Endodermal cell (in vitro differentiated cells): ENCODE measurements around the gene NFKB1. TPM values are rescaled to one million over a fixed set of nuclear protein-coding genes. Genes with fewer than 3 reads are reported as not detected.

Source experiments
- DNase-seq: peaks from one replicate; pipeline ENCODE4 v3.0.0-alpha.2; 2017
- H3K27ac ChIP-seq: 2 replicates; pipeline ENCODE4 v1.5.1; 2013; ENCODE audit warnings: mild to moderate bottlenecking, low read depth, low read length, moderate library complexity
- H3K27me3 ChIP-seq: 2 replicates; pipeline ENCODE4 v1.6.1; 2013; ENCODE audit warnings: mild to moderate bottlenecking, low read length, moderate library complexity; ENCODE audit not compliant: insufficient read depth, control insufficient read depth, poor library complexity, severe bottlenecking
- H3K36me3 ChIP-seq: 2 replicates; pipeline ENCODE4 v1.7.0; 2013; ENCODE audit warnings: mild to moderate bottlenecking, low read length, moderate library complexity; ENCODE audit not compliant: control insufficient read depth, insufficient read depth
- H3K4me1 ChIP-seq: one replicate; pipeline ENCODE4 v1.7.0; 2013; ENCODE audit warnings: low read length; ENCODE audit not compliant: control insufficient read depth, insufficient read depth
- H3K4me3 ChIP-seq: 2 replicates; pipeline ENCODE4 v1.5.1; 2013; ENCODE audit warnings: mild to moderate bottlenecking, low read length, moderate library complexity
- H3K9ac ChIP-seq: 2 replicates; pipeline ENCODE4 v1.6.1; 2013; ENCODE audit warnings: mild to moderate bottlenecking, low read length, moderate library complexity; ENCODE audit not compliant: poor library complexity, severe bottlenecking; ENCODE audit errors: extremely low read depth
- H3K9me3 ChIP-seq: 2 replicates; pipeline ENCODE4 v1.6.1; 2013; ENCODE audit warnings: mild to moderate bottlenecking, low read length, moderate library complexity; ENCODE audit not compliant: control insufficient read depth
- H3K27ac Mint-ChIP-seq: 2 replicates; pipeline ENCODE4 v1.8.0; 2020; ENCODE audit warnings: mixed read lengths
- H3K27me3 Mint-ChIP-seq: 2 replicates; pipeline ENCODE4 v1.8.0; 2021; ENCODE audit warnings: mild to moderate bottlenecking, mixed read lengths; ENCODE audit not compliant: insufficient read depth
- H3K36me3 Mint-ChIP-seq: 2 replicates; pipeline ENCODE4 v1.8.0; 2020; ENCODE audit warnings: low read depth, mixed read lengths
- H3K4me1 Mint-ChIP-seq: 2 replicates; pipeline ENCODE4 v1.8.0; 2020; ENCODE audit warnings: mixed read lengths
- H3K4me3 Mint-ChIP-seq: 2 replicates; pipeline ENCODE4 v1.8.0; 2020; ENCODE audit warnings: mild to moderate bottlenecking, moderate library complexity, mixed read lengths
- H3K9me3 Mint-ChIP-seq: 2 replicates; pipeline ENCODE4 v1.8.0; 2020; ENCODE audit warnings: mild to moderate bottlenecking, mixed read lengths
- WGBS, 2 experiments: methylation state at CpG; one replicate each; pipeline versions ENCODE4 v1.1.5 to v1.1.7; 2013; ENCODE audit warnings: missing lambda C conversion rate in 2 of 2, mixed read lengths in 1 of 2; ENCODE audit not compliant: insufficient coverage in 1 of 2, insufficient read length in 1 of 2; 5-methylcytosine and 5-hydroxymethylcytosine counted together
- total RNA-seq, 2 donors: library from RNA; stranded (reverse); fragmentation: NEBNext Ultra II Directional in 1 of 2; extraction: Animal tissue kit (Norgen Biotek cat#: 25700) in 1 of 2; gene quantifications; 2 replicates in 1 of 2; 3 replicates in 1 of 2; pipeline ENCODE4 v1.2.1, GENCODE V29; 2021
- TF ChIP-seq, protein P1 (sequence below): fragments of 200-600 bp; sonication (generic); conservative IDR thresholded peaks from 2 replicates; pipeline ENCODE4 v1.5.0; 2021; ENCODE audit warnings: antibody characterized with exemption, mild to moderate bottlenecking

The NFKB1 gene
- total RNA-seq, 2 donors from 2014 or later, result 4.4 to 5.6 TPM

DNA sequence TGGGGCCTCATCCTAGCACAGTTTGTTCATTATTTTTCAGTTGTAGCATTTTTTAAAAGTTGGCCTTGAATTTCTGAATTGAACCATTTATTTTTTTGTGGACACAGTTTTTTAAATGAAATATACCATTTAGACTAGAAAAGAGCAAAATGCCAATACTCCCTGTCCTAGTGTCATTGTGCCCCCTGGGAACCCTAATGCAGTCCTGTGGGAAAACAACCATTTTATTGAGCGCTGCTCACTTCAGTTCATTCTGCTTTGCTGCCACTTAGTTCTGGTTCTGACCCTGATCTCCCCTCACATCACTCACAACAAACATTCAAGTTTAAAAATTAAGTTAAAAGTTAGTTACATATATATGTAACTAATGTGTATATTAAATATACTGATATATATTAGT lies 5.4 kb downstream of the NFKB1 start:
- peaks cover 6% of the 10 kb centered on the region for H3K27me3 Mint-ChIP-seq
- Histone ChIP-seq H3K27me3 (no peaks in the 10 kb centered on the region), H3K36me3 (no peaks in the 10 kb centered on the region), H3K4me1 (no peaks in the 10 kb centered on the region), H3K9me3 (no peaks in the 10 kb centered on the region), H3K4me3 (no peak overlapping the region), H3K9ac (no peak overlapping the region), H3K27ac (no peak overlapping the region)
- no peaks in the 10 kb centered on the region for H3K36me3 Mint-ChIP-seq
- H3K4me1 Mint-ChIP-seq, result peaks cover 3% of the 10 kb centered on the region
- TF ChIP-seq, protein P1, sequence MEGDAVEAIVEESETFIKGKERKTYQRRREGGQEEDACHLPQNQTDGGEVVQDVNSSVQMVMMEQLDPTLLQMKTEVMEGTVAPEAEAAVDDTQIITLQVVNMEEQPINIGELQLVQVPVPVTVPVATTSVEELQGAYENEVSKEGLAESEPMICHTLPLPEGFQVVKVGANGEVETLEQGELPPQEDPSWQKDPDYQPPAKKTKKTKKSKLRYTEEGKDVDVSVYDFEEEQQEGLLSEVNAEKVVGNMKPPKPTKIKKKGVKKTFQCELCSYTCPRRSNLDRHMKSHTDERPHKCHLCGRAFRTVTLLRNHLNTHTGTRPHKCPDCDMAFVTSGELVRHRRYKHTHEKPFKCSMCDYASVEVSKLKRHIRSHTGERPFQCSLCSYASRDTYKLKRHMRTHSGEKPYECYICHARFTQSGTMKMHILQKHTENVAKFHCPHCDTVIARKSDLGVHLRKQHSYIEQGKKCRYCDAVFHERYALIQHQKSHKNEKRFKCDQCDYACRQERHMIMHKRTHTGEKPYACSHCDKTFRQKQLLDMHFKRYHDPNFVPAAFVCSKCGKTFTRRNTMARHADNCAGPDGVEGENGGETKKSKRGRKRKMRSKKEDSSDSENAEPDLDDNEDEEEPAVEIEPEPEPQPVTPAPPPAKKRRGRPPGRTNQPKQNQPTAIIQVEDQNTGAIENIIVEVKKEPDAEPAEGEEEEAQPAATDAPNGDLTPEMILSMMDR, result no peak
- no peak overlapping the region for H3K27ac Mint-ChIP-seq
- no peak overlapping the region for H3K4me3 Mint-ChIP-seq
- no peaks in the 10 kb centered on the region for H3K9me3 Mint-ChIP-seq
- no peak for DNase-seq
- WGBS, 2 experiments, result 100% methylated on average over 1 of the region's 1 CpG; no CpG with 5 or more reads in 1 of the 2 experiments

DNA sequence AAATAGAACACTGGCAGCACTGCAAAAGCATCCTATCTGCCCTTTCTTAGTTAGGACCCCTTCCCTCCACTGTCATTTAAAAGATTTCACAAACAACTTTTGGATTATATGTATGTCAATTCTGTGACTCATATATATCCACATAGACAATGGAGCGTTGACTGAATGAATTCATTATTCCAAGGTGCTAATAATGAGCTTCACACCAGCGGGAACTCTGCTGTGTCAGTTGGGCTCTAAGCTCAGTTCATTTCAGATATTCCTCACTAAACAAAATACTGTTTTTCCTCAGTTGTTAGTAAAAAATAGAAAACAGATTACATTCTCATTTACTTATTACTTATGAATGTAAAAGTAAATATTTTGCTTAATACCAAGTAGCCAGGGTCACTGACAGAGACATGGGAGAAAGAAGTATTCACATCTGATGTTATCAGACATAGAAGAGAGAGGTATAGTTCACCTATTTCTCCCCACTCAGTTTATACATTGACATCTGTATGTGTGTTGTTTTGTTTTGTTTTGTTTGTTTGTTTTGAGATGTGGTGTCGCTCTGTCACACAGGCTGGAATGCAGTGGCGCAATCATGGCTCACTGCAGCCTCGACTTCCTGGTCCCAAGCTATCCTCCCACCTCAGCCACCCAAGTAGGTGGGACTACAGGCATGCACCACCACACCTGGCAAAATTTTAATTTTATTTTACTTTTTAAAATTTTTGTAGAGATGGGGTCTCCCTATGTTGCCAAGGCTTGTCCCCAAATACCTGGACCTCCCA lies 10.9 kb downstream of the NFKB1 start:
- no peak overlapping the region for H3K4me3 ChIP-seq
- H3K4me1 ChIP-seq, result no peaks in the 10 kb centered on the region
- no peak overlapping the region for H3K27ac ChIP-seq
- H3K27me3 Mint-ChIP-seq, result no peaks in the 10 kb centered on the region
- H3K9me3 ChIP-seq, result peaks cover 10% of the 10 kb centered on the region
- no peaks in the 10 kb centered on the region for H3K4me1 Mint-ChIP-seq
- no peak overlapping the region for H3K9ac ChIP-seq
- H3K27ac Mint-ChIP-seq, result no peak overlapping the region
- H3K9me3 Mint-ChIP-seq, result peaks cover 14% of the 10 kb centered on the region
- no peak overlapping the region for H3K4me3 Mint-ChIP-seq
- WGBS, 2 experiments, result 90 to 100% methylated on average over 1 to 5 of the region's 5 CpGs
- no peaks in the 10 kb centered on the region for H3K27me3 ChIP-seq
- H3K36me3 Mint-ChIP-seq, result peaks cover 3% of the 10 kb centered on the region
- TF ChIP-seq, protein P1, result no peak
- no peaks in the 10 kb centered on the region for H3K36me3 ChIP-seq
- no peak for DNase-seq

DNA sequence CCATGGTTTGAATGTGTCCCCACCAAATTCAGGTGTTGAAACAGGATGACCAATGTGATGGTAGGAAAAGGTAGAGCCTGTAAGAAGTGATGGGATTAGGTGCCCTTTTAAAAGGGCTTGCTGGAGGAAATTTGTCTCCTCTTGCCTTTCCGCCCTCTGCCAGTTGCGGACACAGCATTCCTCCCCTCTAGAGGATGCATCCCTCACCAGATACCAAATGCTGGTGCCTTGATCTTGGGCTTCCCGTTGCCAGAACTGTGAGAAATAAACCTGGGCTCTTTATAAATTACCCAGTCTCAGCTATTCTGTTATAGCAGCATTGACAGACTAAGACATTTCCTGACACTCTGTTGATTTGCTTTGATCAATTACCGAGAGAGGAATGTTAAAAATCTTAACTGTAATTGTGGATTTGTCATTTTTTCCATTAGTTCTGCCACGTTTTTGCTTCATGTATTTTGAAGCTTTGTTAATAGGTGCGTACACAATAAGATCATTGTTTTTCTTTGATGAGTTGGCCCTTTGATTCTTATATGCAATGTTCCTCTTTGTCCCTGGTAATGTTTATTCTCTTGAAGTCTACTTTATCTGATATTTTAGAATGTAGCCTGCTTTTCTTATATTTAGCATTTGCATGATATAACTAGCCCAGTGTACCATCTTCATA lies 13.3 kb downstream of the NFKB1 start:
- WGBS, 2 experiments, result 91 to 97% methylated on average over 4 to 6 of the region's 6 CpGs

More for the DNA sequence above, 13.3 kb downstream of the NFKB1 start:
- no peaks in the 10 kb centered on the region for H3K27me3 ChIP-seq
- Mint-ChIP-seq H3K9me3 (peaks cover 15% of the 10 kb centered on the region), H3K4me1 (no peaks in the 10 kb centered on the region), H3K36me3 (peaks cover 3% of the 10 kb centered on the region), H3K4me3 (no peak overlapping the region), H3K27me3 (no peaks in the 10 kb centered on the region), H3K27ac (no peak overlapping the region)
- H3K36me3 ChIP-seq, result no peaks in the 10 kb centered on the region
- TF ChIP-seq, protein P1, result no peak
- no peak overlapping the region for H3K27ac ChIP-seq
- H3K9me3 ChIP-seq, result peaks cover 12% of the 10 kb centered on the region
- no peak for DNase-seq
- H3K4me1 ChIP-seq, result no peaks in the 10 kb centered on the region
- H3K9ac ChIP-seq, result no peak overlapping the region
- H3K4me3 ChIP-seq, result no peak overlapping the region
